Measurements from ENCODE around the gene SKIC2. TPM values are rescaled to one million over a fixed set of nuclear protein-coding genes. Genes with fewer than 3 reads are reported as not detected.

Gene SKIC2
- total and polyA plus RNA-seq, 10 of the 15 experiments (the other 5 are each of a cell fraction or from before 2014, with no cell fraction given) = 3.3 to 79.2 (median 32.5) TPM

DNA sequence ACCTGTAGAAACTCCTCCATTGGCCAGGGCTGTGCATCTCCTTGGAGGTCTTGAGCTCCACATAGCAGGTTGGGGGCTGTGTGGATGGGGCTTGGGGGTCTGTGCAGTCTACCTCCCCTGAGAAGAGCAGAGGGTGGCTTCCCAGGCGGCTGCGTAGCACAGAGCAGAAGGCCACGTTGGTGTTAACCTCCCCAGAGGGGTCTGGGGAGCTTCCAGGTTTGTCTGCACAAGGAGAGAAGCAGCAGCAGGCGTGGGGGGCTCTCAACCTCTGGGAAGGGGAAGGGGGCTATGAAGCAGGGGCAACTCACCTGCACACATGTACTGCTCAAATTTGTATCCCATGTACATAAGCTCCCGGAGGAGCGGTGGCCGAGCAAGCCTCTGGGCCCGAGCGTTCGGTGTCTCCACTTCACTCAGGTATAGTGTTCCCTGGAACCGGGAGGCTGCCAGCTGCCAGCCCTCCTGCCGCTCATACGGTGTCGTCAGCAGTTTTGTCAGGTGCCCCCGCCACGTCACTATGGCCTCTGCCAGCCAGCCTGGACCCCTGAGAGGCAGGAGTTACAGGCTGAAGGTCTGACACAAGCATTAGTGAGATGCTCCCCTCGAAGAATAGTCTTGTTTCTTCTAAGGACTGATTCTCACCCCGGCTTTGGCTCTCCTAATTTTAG, 11.8 kb downstream of the SKIC2 start:
- ATAC-seq = no peak
- no peaks in the 10 kb centered on the region for H4K20me1 ChIP-seq (ENCODE audit: control insufficient read depth, insufficient read depth)
- peak overlapping the region; percentile 66 for H3K4me3 ChIP-seq
- no peaks in the 10 kb centered on the region for H3K27me3 ChIP-seq (replicated peaks in 1 of 2; ENCODE audit: control insufficient read depth in 2 of 2, insufficient read depth in 2 of 2, low read length in 1 of 2)
- no peak for FAIRE-seq
- no peaks in the 10 kb centered on the region for H3K9me3 ChIP-seq (replicated peaks; ENCODE audit: control insufficient read depth, insufficient read depth, low read length)
- no peak overlapping the region for H2AFZ ChIP-seq (ENCODE audit: control insufficient read depth, low read depth, low read length)
- POLR2A ChIA-PET = interaction anchor here (0.5 to 4.3 kb wide), 3 partner anchors 12 to 183 kb away, joined by 3 to 48 read pairs (median 3); partner anchors contain the start of genes NELFE and SKIC2
- 83% methylated on average over 17 of the region's 18 CpGs for WGBS (ENCODE audit: insufficient coverage, insufficient replicate concordance, low lambda C conversion rate, missing lambda C conversion rate)
- TF ChIP-seq SMC3 (IDR thresholded peaks at IDR 0.05; ENCODE audit: borderline replicate concordance, low read length) (no peak), POLR2A (IDR thresholded peaks at IDR 0.05; ENCODE audit: low read depth, low read length) (peak; percentile 41), BACH1 (IDR thresholded peaks at IDR 0.05; ENCODE audit: borderline replicate concordance) (no peak), MYC (IDR thresholded peaks at IDR 0.05; ENCODE audit: insufficient read depth, insufficient read length, insufficient replicate concordance, low read length, severe bottlenecking) (no peak)
- TF ChIP-seq, protein P1, sequence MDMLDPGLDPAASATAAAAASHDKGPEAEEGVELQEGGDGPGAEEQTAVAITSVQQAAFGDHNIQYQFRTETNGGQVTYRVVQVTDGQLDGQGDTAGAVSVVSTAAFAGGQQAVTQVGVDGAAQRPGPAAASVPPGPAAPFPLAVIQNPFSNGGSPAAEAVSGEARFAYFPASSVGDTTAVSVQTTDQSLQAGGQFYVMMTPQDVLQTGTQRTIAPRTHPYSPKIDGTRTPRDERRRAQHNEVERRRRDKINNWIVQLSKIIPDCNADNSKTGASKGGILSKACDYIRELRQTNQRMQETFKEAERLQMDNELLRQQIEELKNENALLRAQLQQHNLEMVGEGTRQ (IDR thresholded peaks at IDR 0.05; ENCODE audit: borderline replicate concordance, low read depth, low read length) = no peak
- TF ChIP-seq, protein P2, sequence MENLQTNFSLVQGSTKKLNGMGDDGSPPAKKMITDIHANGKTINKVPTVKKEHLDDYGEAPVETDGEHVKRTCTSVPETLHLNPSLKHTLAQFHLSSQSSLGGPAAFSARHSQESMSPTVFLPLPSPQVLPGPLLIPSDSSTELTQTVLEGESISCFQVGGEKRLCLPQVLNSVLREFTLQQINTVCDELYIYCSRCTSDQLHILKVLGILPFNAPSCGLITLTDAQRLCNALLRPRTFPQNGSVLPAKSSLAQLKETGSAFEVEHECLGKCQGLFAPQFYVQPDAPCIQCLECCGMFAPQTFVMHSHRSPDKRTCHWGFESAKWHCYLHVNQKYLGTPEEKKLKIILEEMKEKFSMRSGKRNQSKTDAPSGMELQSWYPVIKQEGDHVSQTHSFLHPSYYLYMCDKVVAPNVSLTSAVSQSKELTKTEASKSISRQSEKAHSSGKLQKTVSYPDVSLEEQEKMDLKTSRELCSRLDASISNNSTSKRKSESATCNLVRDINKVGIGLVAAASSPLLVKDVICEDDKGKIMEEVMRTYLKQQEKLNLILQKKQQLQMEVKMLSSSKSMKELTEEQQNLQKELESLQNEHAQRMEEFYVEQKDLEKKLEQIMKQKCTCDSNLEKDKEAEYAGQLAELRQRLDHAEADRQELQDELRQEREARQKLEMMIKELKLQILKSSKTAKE (IDR thresholded peaks at IDR 0.05; ENCODE audit: low read depth, poor library complexity, severe bottlenecking) = no peak
- RAD21 ChIA-PET (ENCODE audit: unreplicated experiment) = interaction anchor here (1.9 kb wide), 1 partner anchor 12 kb away, joined by 11 read pairs; the partner anchor contains the start of genes NELFE and SKIC2
- no peak for DNase-seq (ENCODE audit: low read depth, low spot score)
- peaks cover 22% of the 10 kb centered on the region for H3K79me2 ChIP-seq (ENCODE audit: control insufficient read depth, insufficient read depth, low read length)
- intact Hi-C loops (cut with micrococcal nuclease; ENCODE audit: unreplicated experiment) (no loop called here), in situ Hi-C loops (cut with MboI) (loop anchor here (10.0 kb wide), 1 partner anchor 64 kb away; the partner anchor contains the start of gene CYP21A2)
- peak overlapping the region; percentile 100 for H3K4me2 ChIP-seq (ENCODE audit: control insufficient read depth, insufficient read depth)
- peak overlapping the region; percentile 99 for H3K27ac ChIP-seq (ENCODE audit: control insufficient read depth, insufficient read depth)
- no TSS peak for BruUV-seq (replicated peaks)
- CTCF ChIA-PET = interaction anchor here (1.0 to 3.1 kb wide), 2 partner anchors 12 to 18 kb away, joined by 3 to 10 read pairs; partner anchors contain the start of genes NELFE and SKIC2
- H3K36me3 ChIP-seq (ENCODE audit: control insufficient read depth in 2 of 2, insufficient read depth in 2 of 2, low read length in 1 of 2) = peaks cover 11 to 13% of the 10 kb centered on the region in 2 experiments; a peak in 3 of 4 replicates
- H3K4me1 ChIP-seq (ENCODE audit: control insufficient read depth, insufficient read depth, low read length) = peaks cover 13% of the 10 kb centered on the region
- H3K9ac ChIP-seq (ENCODE audit: control insufficient read depth, insufficient read depth, low read length) = peak overlapping the region; percentile 90
- SMC1A ChIA-PET (ENCODE audit: uncharacterized antibody, unreplicated experiment) = interaction anchor here (1.4 to 1.8 kb wide), 2 partner anchors 11 to 12 kb away, joined by 5 to 17 read pairs; partner anchors contain the start of genes NELFE and SKIC2

All from GM12878 (cell line).